ENCODE results near the gene CNOT6L. TPM values are rescaled to one million over a fixed set of nuclear protein-coding genes. Genes with fewer than 3 reads are reported as not detected.
"Not testable (repeated sequence)": the region's sequence is repeated elsewhere in the genome, so short reads cannot be mapped to it uniquely, and the experiment has no call there.

CNOT6L gene
- total RNA-seq (10 to 100 TPM; 22.3 to 38.7 (median 26.9) TPM), polyA plus RNA-seq (1 to 10 TPM; 2.2 to 4.8 TPM)

- TF ChIP-seq CTCF (IDR thresholded peaks at IDR 0.05) = no peak
- 0% methylated on average over 76 to 88 of the region's 89 CpGs for WGBS, 2 donors
- intact Hi-C loops (cut with DNase I) = no loop called here
- FAIRE-seq (no peak), ATAC-seq (peak; percentile 68 to 78 (median 72)), DNase-seq (peak; percentile 70 to 89 (median 78))
- Histone ChIP-seq H3K4me3 (peak within 1 kb of the TSS; percentile 84 to 92 (median 86)), H3K27ac (peak within 1 kb of the TSS; percentile 91 to 100 (median 98)), H3K36me3 (no peaks in the 10 kb centered on the region), H3K27me3 (no peaks in the 10 kb centered on the region), H3K9me3 (no peaks in the 10 kb centered on the region), H3K4me1 (peaks cover 6 to 40% (median 40%) of the 10 kb centered on the region in 3 donors)
Measured at GRCh38 chr4:77818602-77819403, at the start of gene CNOT6L. CNOT6L (minus strand) TSS chr4:77819368; CDS start chr4:77819308, 60 bp downstream.

GRCh38 chr4:77865259-77865658, 46.1 kb upstream of the CNOT6L start:
- WGBS, 2 donors = 86 to 95% methylated on average over 3 of the region's 3 CpGs
- FAIRE-seq = no peak
- no peak for TF ChIP-seq CTCF (IDR thresholded peaks at IDR 0.05)
- no peak for DNase-seq
- H3K4me1 ChIP-seq = peaks cover 0 to 13% (median 4%) of the 10 kb centered on the region in 3 donors
- intact Hi-C loops (cut with DNase I) = no loop called here
- H3K27ac ChIP-seq = no peak overlapping the region
- H3K4me3 ChIP-seq = no peak overlapping the region
- no peaks in the 10 kb centered on the region for H3K36me3 ChIP-seq
- ATAC-seq = no peak
- H3K27me3 ChIP-seq = no peaks in the 10 kb centered on the region
- no peaks in the 10 kb centered on the region for H3K9me3 ChIP-seq

GRCh38 chr4:77863341-77863740, 44.2 kb upstream of the CNOT6L start:
- peaks cover 0 to 13% (median 4%) of the 10 kb centered on the region in 3 donors for H3K4me1 ChIP-seq
- DNase-seq; H3K9me3 ChIP-seq; ATAC-seq; H3K36me3 ChIP-seq; intact Hi-C loops (cut with DNase I); H3K27me3 ChIP-seq; FAIRE-seq: not testable (repeated sequence)
- 16 to 22% methylated on average over 14 of the region's 14 CpGs for WGBS, 2 donors
- peak overlapping the region; percentile 19 to 67 (median 44) for H3K4me3 ChIP-seq
- peak overlapping the region; percentile 84 to 99 (median 96) for H3K27ac ChIP-seq

GRCh38 chr4:77862478-77863216, 43.5 kb upstream of the CNOT6L start, which contains the start of gene MRPL1:
MRPL1 (plus strand) TSS chr4:77862830; CDS start chr4:77862849, 19 bp downstream.
- no peaks in the 10 kb centered on the region for H3K27me3 ChIP-seq
- 0 to 1% methylated on average over 33 of the region's 33 CpGs for WGBS, 2 donors
- no peaks in the 10 kb centered on the region for H3K9me3 ChIP-seq
- TF ChIP-seq CTCF (IDR thresholded peaks at IDR 0.05) = peak in 1 of 4 donors; percentile 2
- intact Hi-C loops (cut with DNase I) = no loop called here
- peak within 1 kb of the TSS; percentile 19 to 67 (median 44) for H3K4me3 ChIP-seq
- DNase-seq = peak; percentile 84 to 92 (median 89)
- no peaks in the 10 kb centered on the region for H3K36me3 ChIP-seq
- H3K4me1 ChIP-seq = peaks cover 0 to 13% (median 4%) of the 10 kb centered on the region in 3 donors
- peak; percentile 77 for FAIRE-seq
- peak within 1 kb of the TSS; percentile 84 to 99 (median 96) for H3K27ac ChIP-seq
- peak; percentile 95 to 98 (median 97) for ATAC-seq

GRCh38 chr4:77861495-77861894, 42.3 kb upstream of the CNOT6L start:
- no peaks in the 10 kb centered on the region for H3K27me3 ChIP-seq
- peak overlapping the region in 2 of 4 donors; percentile 52 to 67 for H3K4me3 ChIP-seq
- no peak for ATAC-seq
- TF ChIP-seq CTCF (IDR thresholded peaks at IDR 0.05) = no peak
- intact Hi-C loops (cut with DNase I) = no loop called here
- no peak for FAIRE-seq
- peaks cover 0 to 13% (median 4%) of the 10 kb centered on the region in 3 donors for H3K4me1 ChIP-seq
- no peak for DNase-seq
- peak overlapping the region in 2 of 4 donors; percentile 99 for H3K27ac ChIP-seq
- 55 to 75% methylated on average over 1 of the region's 1 CpG for WGBS, 2 donors
- no peaks in the 10 kb centered on the region for H3K36me3 ChIP-seq
- H3K9me3 ChIP-seq = no peaks in the 10 kb centered on the region
